MCF 10A (cell line): Measurements from ENCODE around the gene TOR1B. TPM values are rescaled to one million over a fixed set of nuclear protein-coding genes. Genes with fewer than 3 reads are reported as not detected.
"Not testable (repeated sequence)": the region's sequence is repeated elsewhere in the genome, so short reads cannot be mapped to it uniquely, and the experiment has no call there.

Experiments
- BruUV-seq: library from RNA; stranded (reverse); fragments of 400-500 nt; replicated peaks from 2 replicates; lab custom pipeline; 2021; lab: Mats Ljungman, UMichigan
- CTCF ChIA-PET: fragments of 300-600 bp; sonication (Branson Sonifier 250); formaldehyde crosslinking; extraction: SDS; loops from one replicate; lab custom pipeline; 2021; ENCODE audit warnings: antibody characterized with exemption, inconsistent platforms; lab: Yijun Ruan, JAX
- POLR2A ChIA-PET: fragments of 300-600, 350-650 bp; sonication (Branson Sonifier 250); formaldehyde crosslinking; extraction: SDS; loops from one replicate; lab custom pipeline; 2020; ENCODE audit warnings: antibody characterized with exemption, inconsistent platforms; lab: Yijun Ruan, JAX
- DNase-seq: peaks from one replicate; pipeline ENCODE4 v3.0.0-alpha.2; 2018; ENCODE audit not compliant: unreplicated experiment
- H3K27ac Mint-ChIP-seq: one replicate; pipeline ENCODE4 v1.8.0; 2022; ENCODE audit warnings: mild to moderate bottlenecking, low read depth, mixed read lengths; ENCODE audit not compliant: unreplicated experiment
- H3K27me3 Mint-ChIP-seq: one replicate; pipeline ENCODE4 v1.8.0; 2022; ENCODE audit warnings: mixed read lengths; ENCODE audit not compliant: insufficient read depth, unreplicated experiment
- H3K36me3 Mint-ChIP-seq: one replicate; pipeline ENCODE4 v1.8.0; 2022; ENCODE audit warnings: mild to moderate bottlenecking, moderate library complexity, mixed read lengths; ENCODE audit not compliant: insufficient read depth, unreplicated experiment
- H3K4me1 Mint-ChIP-seq: one replicate; pipeline ENCODE4 v1.8.0; 2022; ENCODE audit warnings: mixed read lengths; ENCODE audit not compliant: insufficient read depth, unreplicated experiment
- H3K4me3 Mint-ChIP-seq: one replicate; pipeline ENCODE4 v1.8.0; 2022; ENCODE audit warnings: mild to moderate bottlenecking, moderate library complexity, mixed read lengths; ENCODE audit not compliant: unreplicated experiment
- H3K9me3 Mint-ChIP-seq: one replicate; pipeline ENCODE4 v1.8.0; 2022; ENCODE audit warnings: mixed read lengths; ENCODE audit not compliant: unreplicated experiment
- CTCF ChIP-seq: fragments of 200-600 bp; IDR thresholded peaks from one replicate; pipeline ENCODE4 v1.8.0; 2022; ENCODE audit warnings: antibody characterized with exemption, mild to moderate bottlenecking; ENCODE audit not compliant: unreplicated experiment
- intact Hi-C: fragments of 100-400 bp; cut with micrococcal nuclease; formaldehyde crosslinking; loops from 2 replicates; pipeline ENCODE4 v1.14.1; 2022
- total RNA-seq: library from RNA; stranded (reverse); gene quantifications from 2 replicates; pipeline ENCODE4 v1.2.3, GENCODE V29; 2022

The TOR1B gene
- total RNA-seq, 1 experiment from 2014 or later = 14.8 TPM

GRCh38 chr9:129773262-129774048 lies 29.5 kb upstream of the TOR1B start:
- peak overlapping the region; percentile 26 for H3K4me3 Mint-ChIP-seq
- H3K4me1 Mint-ChIP-seq = peaks cover 44% of the 10 kb centered on the region
- no peaks in the 10 kb centered on the region for H3K27me3 Mint-ChIP-seq
- BruUV-seq = no TSS peak
- H3K36me3 Mint-ChIP-seq = peaks cover 4% of the 10 kb centered on the region
- no peaks in the 10 kb centered on the region for H3K9me3 Mint-ChIP-seq
- DNase-seq = peak; percentile 100
- CTCF ChIA-PET = interaction anchor here (0.6 to 1.6 kb wide), 4 partner anchors 13 to 47 kb away, joined by 3 to 8 read pairs (median 3); no protein-coding TSS in a partner anchor
- TF ChIP-seq CTCF = no peak
- intact Hi-C loops = loop anchor here (1.0 kb wide), 1 partner anchor 21 kb away; no protein-coding TSS in a partner anchor
- H3K27ac Mint-ChIP-seq = peak overlapping the region; percentile 84
- POLR2A ChIA-PET = interaction anchor here (0.6 to 9.8 kb wide), 8 partner anchors 11 to 71 kb away, joined by 3 to 293 read pairs (median 6); partner anchors contain the start of gene PTGES

- CTCF ChIA-PET = interaction anchor here (1.5 to 12.6 kb wide), 2 partner anchors 9 to 34 kb away, joined by 5 to 145 read pairs; no protein-coding TSS in a partner anchor
Measured at GRCh38 chr9:129774791-129775447, 28.1 kb upstream of the TOR1B start.

DNA sequence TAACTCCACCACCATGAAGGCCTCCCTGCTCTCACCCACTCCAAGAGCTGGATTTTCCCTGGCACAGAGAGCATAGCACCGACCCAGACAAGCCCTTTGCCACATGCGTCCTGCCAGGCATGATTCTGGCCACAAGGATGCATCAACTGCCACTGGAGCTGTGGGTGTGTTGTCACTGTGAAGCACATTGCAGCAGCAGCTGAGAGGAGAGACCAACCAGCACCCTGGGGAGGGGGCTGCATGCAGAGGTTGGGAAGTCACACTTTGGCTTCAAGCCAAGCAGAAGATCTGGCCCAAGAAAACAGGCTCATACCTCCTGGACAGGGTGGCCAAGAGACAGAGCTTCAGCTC lies 27.6 kb upstream of the TOR1B start:
- H3K9me3 Mint-ChIP-seq = no peaks in the 10 kb centered on the region
- intact Hi-C loops = no loop called here
- no TSS peak for BruUV-seq
- ChIA-PET POLR2A (interaction anchor here (0.5 to 9.8 kb wide), 5 partner anchors 12 to 958 kb away, joined by 3 to 293 read pairs (median 8); partner anchors contain the start of gene PTGES), CTCF (interaction anchor here (1.5 to 12.6 kb wide), 3 partner anchors 8 to 35 kb away, joined by 5 to 145 read pairs (median 30); no protein-coding TSS in a partner anchor)
- H3K27me3 Mint-ChIP-seq = no peaks in the 10 kb centered on the region
- H3K4me3 Mint-ChIP-seq = no peak overlapping the region
- TF ChIP-seq CTCF = no peak
- H3K4me1 Mint-ChIP-seq = peaks cover 50% of the 10 kb centered on the region
- DNase-seq = peak; percentile 42
- peaks cover 4% of the 10 kb centered on the region for H3K36me3 Mint-ChIP-seq
- H3K27ac Mint-ChIP-seq = no peak overlapping the region

More at GRCh38 chr9:129774791-129775447, 28.1 kb upstream of the TOR1B start:
- H3K27me3 Mint-ChIP-seq = no peaks in the 10 kb centered on the region
- H3K27ac Mint-ChIP-seq = no peak overlapping the region
- TF ChIP-seq CTCF = no peak
- intact Hi-C loops = no loop called here
- no peaks in the 10 kb centered on the region for H3K9me3 Mint-ChIP-seq
- peaks cover 50% of the 10 kb centered on the region for H3K4me1 Mint-ChIP-seq
- no peak for DNase-seq
- H3K36me3 Mint-ChIP-seq = peaks cover 4% of the 10 kb centered on the region
- POLR2A ChIA-PET = interaction anchor here (1.2 to 9.8 kb wide), 3 partner anchors 22 to 133 kb away, joined by 4 to 293 read pairs (median 68); partner anchors contain the start of gene PTGES
- BruUV-seq = no TSS peak
- no peak overlapping the region for H3K4me3 Mint-ChIP-seq

DNA sequence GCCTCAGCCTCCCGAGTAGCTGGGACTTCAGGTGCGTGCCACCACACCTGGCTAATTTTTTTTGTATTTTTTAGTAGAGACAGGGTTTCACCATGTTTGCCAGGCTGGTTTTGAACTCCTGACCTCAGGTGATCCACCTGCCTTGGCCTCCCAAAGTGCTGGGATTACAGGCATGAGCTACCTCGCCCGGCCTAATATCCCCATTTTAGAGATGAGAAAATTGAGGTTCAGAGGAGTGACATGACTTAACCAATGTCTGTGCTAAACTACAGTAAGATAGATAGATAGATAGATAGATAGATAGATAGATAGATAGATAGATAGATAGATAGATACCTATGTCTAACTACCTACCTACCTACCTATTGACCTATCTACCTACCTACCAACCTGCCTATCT lies 26.9 kb upstream of the TOR1B start:
- H3K9me3 Mint-ChIP-seq, H3K36me3 Mint-ChIP-seq, BruUV-seq, intact Hi-C loops, H3K4me3 Mint-ChIP-seq, DNase-seq, H3K27me3 Mint-ChIP-seq: not testable (repeated sequence)
- POLR2A ChIA-PET = interaction anchor here (0.5 to 9.8 kb wide), 12 partner anchors 9 to 959 kb away, joined by 3 to 293 read pairs (median 7); partner anchors contain the start of gene PTGES
- Mint-ChIP-seq H3K4me1 (peaks cover 50% of the 10 kb centered on the region), H3K27ac (peak overlapping the region; percentile 83)
- CTCF ChIA-PET = interaction anchor here (0.6 to 12.6 kb wide), 7 partner anchors 8 to 956 kb away, joined by 3 to 145 read pairs (median 5); no protein-coding TSS in a partner anchor
